HG03095 (cell line): Measurements from ENCODE around the gene MESP1.
"Not testable (repeated sequence)": the region's sequence is repeated elsewhere in the genome, so short reads cannot be mapped to it uniquely, and the experiment has no call there.

ENCODE experiments used
- ATAC-seq: cut with Tn5 transposase; IDR thresholded peaks from one replicate; pipeline ENCODE4 v1.9.1; 2021; ENCODE audit warnings: moderate library complexity; ENCODE audit not compliant: unreplicated experiment

MESP1 gene

GRCh38 chr15:89750560-89751542 is at the start of gene MESP1:
Gene MESP1 (minus strand): TSS chr15:89751249. CDS start chr15:89751231, 18 bp downstream.
- ATAC-seq = peak; percentile 94

GRCh38 chr15:89799918-89800498 is 49.0 kb upstream of the MESP1 start:
- ATAC-seq = no peak

- ATAC-seq = no peak
Observed at GRCh38 chr15:89799011-89799911, 48.2 kb upstream of the MESP1 start.

- ATAC-seq = no peak
Observed at GRCh38 chr15:89797678-89798201, 46.7 kb upstream of the MESP1 start.

GRCh38 chr15:89795996-89796395 is 44.9 kb upstream of the MESP1 start:
- no peak for ATAC-seq

GRCh38 chr15:89794627-89795241 is 43.7 kb upstream of the MESP1 start:
- no peak for ATAC-seq

- ATAC-seq = no peak
Observed at GRCh38 chr15:89792106-89792805, 41.2 kb upstream of the MESP1 start.

- ATAC-seq = no peak
Observed at GRCh38 chr15:89790661-89791060, 39.6 kb upstream of the MESP1 start.

GRCh38 chr15:89790206-89790605 is 39.2 kb upstream of the MESP1 start:
- ATAC-seq = no peak

- ATAC-seq = not testable (repeated sequence)
Observed at GRCh38 chr15:89788585-89788984, 37.5 kb upstream of the MESP1 start.

- ATAC-seq = no peak
Observed at GRCh38 chr15:89787944-89788343, 36.9 kb upstream of the MESP1 start.

- no peak for ATAC-seq
Observed at GRCh38 chr15:89785774-89786140, 34.7 kb upstream of the MESP1 start.

GRCh38 chr15:89785064-89785773 is 34.2 kb upstream of the MESP1 start:
- ATAC-seq = no peak

- no peak for ATAC-seq
Observed at GRCh38 chr15:89784686-89784960, 33.6 kb upstream of the MESP1 start.

- ATAC-seq = no peak
Observed at GRCh38 chr15:89783861-89784685, 33.0 kb upstream of the MESP1 start.

GRCh38 chr15:89783111-89783860 is 32.2 kb upstream of the MESP1 start:
- no peak for ATAC-seq

- not testable (repeated sequence) for ATAC-seq
Observed at GRCh38 chr15:89782619-89782950, 31.5 kb upstream of the MESP1 start.
